ENCODE results near the gene PTAFR.

GRCh38 chr1:28102189-28102588 lies 74.3 kb downstream of the PTAFR start:
- TF ChIP-seq CTCF (IDR thresholded peaks at IDR 0.05), result no peak
- TF ChIP-seq EP300 (IDR thresholded peaks at IDR 0.05), result no peak
- no peak for TF ChIP-seq CEBPB (IDR thresholded peaks at IDR 0.05)
- TF ChIP-seq REST (IDR thresholded peaks at IDR 0.05), result no peak
- no peak for TF ChIP-seq POLR2A (IDR thresholded peaks at IDR 0.05; ENCODE audit: low read length)
- no peak for TF ChIP-seq NFE2L2 (conservative IDR thresholded peaks at IDR 0.05; ENCODE audit: low read length)
- TF ChIP-seq NR3C1 (IDR thresholded peaks at IDR 0.05), result no peak
- no peak for TF ChIP-seq JUN (IDR thresholded peaks at IDR 0.05)
- TF ChIP-seq E2F6 (IDR thresholded peaks at IDR 0.05; ENCODE audit: borderline replicate concordance, low read depth), result no peak
- TF ChIP-seq SMC3 (IDR thresholded peaks at IDR 0.05), result no peak

Data from A549 (cell line).